Erythroblast (primary cell): ENCODE results near the gene ECE2.

Experiments
- GATA1 ChIP-seq: IDR thresholded peaks from 2 replicates; pipeline ENCODE4 v1.6.1; 2011; ENCODE audit warnings: low read depth, mild to moderate bottlenecking, control low read depth, low read length, moderate library complexity
- POLR2A ChIP-seq: IDR thresholded peaks from 2 replicates; pipeline ENCODE4 v1.6.1; 2011; ENCODE audit warnings: mild to moderate bottlenecking, low read length

DNA sequence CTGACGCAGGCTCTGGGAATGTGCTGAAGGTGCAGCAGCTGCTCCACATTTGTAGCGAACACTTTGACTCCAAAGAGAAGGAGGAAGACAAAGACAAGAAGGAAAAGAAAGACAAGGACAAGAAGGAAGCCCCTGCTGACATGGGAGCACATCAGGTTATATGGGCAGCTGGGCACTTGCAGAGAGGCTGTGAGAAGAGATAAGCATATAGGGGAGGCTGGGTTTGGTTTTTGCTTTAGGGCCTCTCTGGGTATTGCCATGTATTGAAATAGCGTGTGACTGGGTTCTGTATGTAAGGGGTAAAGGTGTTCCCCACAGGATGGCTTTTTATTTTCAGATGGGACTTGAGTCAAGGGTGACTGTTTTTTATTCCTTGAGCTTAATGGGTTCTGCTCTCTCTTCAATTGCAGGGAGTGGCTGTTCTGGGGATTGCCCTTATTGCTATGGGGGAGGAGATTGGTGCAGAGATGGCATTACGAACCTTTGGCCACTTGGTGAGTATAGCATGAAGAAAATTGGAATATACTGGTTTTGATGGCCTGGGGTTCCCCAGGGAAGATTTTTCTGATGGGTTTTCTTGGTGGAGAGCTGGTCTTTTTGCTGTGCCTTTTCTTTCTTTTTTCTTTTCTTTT, 30.6 kb downstream of the ECE2 start:
- TF ChIP-seq POLR2A = no peak
- no peak for TF ChIP-seq GATA1
